ENCODE measurements around the gene SPNS3. TPM values are rescaled to one million over a fixed set of nuclear protein-coding genes. Genes with fewer than 3 reads are reported as not detected.

Gene SPNS3
- total RNA-seq, 2 experiments from 2014 or later: 51.2 to 54.6 TPM

- POLR2A ChIA-PET: interaction anchor here (0.6 kb wide), 1 partner anchor 502 kb away, joined by 3 read pairs; no protein-coding TSS in a partner anchor
- peak; percentile 69 for DNase-seq (ENCODE audit: low spot score)
Measured at GRCh38 chr17:4497101-4497824, 63.5 kb downstream of the SPNS3 start.

GRCh38 chr17:4498461-4499397 lies 65.0 kb downstream of the SPNS3 start, which contains the start of gene SPNS2:
SPNS2 (plus strand) TSS chr17:4498881; CDS start chr17:4499048, 167 bp downstream.
- H3K4me1 ChIP-seq (ENCODE audit: insufficient read depth, low read length, poor library complexity, severe bottlenecking): peaks cover 44% of the 10 kb centered on the region
- ChIA-PET CTCF (ENCODE audit: unreplicated experiment) (no interaction called here), POLR2A (interaction anchor here (0.6 to 1.2 kb wide), 3 partner anchors 17 to 69 kb away, joined by 3 to 5 read pairs (median 4); no protein-coding TSS in a partner anchor)
- BruUV-seq (replicated peaks): no TSS peak
- TF ChIP-seq EZH2phosphoT487 (IDR thresholded peaks at IDR 0.05; ENCODE audit: borderline replicate concordance, low read depth, low read length): no peak
- TF ChIP-seq, protein P1, sequence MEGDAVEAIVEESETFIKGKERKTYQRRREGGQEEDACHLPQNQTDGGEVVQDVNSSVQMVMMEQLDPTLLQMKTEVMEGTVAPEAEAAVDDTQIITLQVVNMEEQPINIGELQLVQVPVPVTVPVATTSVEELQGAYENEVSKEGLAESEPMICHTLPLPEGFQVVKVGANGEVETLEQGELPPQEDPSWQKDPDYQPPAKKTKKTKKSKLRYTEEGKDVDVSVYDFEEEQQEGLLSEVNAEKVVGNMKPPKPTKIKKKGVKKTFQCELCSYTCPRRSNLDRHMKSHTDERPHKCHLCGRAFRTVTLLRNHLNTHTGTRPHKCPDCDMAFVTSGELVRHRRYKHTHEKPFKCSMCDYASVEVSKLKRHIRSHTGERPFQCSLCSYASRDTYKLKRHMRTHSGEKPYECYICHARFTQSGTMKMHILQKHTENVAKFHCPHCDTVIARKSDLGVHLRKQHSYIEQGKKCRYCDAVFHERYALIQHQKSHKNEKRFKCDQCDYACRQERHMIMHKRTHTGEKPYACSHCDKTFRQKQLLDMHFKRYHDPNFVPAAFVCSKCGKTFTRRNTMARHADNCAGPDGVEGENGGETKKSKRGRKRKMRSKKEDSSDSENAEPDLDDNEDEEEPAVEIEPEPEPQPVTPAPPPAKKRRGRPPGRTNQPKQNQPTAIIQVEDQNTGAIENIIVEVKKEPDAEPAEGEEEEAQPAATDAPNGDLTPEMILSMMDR (conservative IDR thresholded peaks at IDR 0.05; ENCODE audit: low read length): peak; percentile 29; the same call in 1 of the 2 replicates
- intact Hi-C loops (cut with micrococcal nuclease; ENCODE audit: unreplicated experiment): no loop called here
- H3K4me3 ChIP-seq (ENCODE audit: low read depth, low read length, poor library complexity, severe bottlenecking): peak within 1 kb of the TSS; percentile 52
- no peak within 1 kb of the TSS for H3K27ac ChIP-seq (ENCODE audit: low read depth, low read length, poor library complexity, severe bottlenecking)
- H3K36me3 ChIP-seq (ENCODE audit: insufficient read depth, low read length): no peaks in the 10 kb centered on the region
- no peaks in the 10 kb centered on the region for H3K9me2 ChIP-seq (ENCODE audit: insufficient read depth, low read length)
- H4K20me1 ChIP-seq (ENCODE audit: insufficient read depth, low read length): no peaks in the 10 kb centered on the region
- H3K9me3 ChIP-seq (ENCODE audit: low read length): no peaks in the 10 kb centered on the region
- H3K4me2 ChIP-seq (ENCODE audit: low read length): peak within 1 kb of the TSS; percentile 60
- H2AFZ ChIP-seq (ENCODE audit: low read length): peak within 1 kb of the TSS; percentile 9; the same call in 1 of the 2 replicates
- peak; percentile 85 for DNase-seq (ENCODE audit: low spot score)
- H3K79me2 ChIP-seq (ENCODE audit: insufficient read depth, low read depth, low read length): no peaks in the 10 kb centered on the region

More at GRCh38 chr17:4497101-4497824, 63.5 kb downstream of the SPNS3 start:
- peak overlapping the region; percentile 13 for H3K4me3 ChIP-seq (ENCODE audit: low read depth, low read length, poor library complexity, severe bottlenecking)
- no peaks in the 10 kb centered on the region for H3K79me2 ChIP-seq (ENCODE audit: insufficient read depth, low read depth, low read length)
- H3K27ac ChIP-seq (ENCODE audit: low read depth, low read length, poor library complexity, severe bottlenecking): peak overlapping the region; percentile 26
- H3K4me2 ChIP-seq (ENCODE audit: low read length): peak overlapping the region; percentile 54
- H4K20me1 ChIP-seq (ENCODE audit: insufficient read depth, low read length): no peaks in the 10 kb centered on the region
- no peak overlapping the region for H2AFZ ChIP-seq (ENCODE audit: low read length)
- no peaks in the 10 kb centered on the region for H3K9me3 ChIP-seq (ENCODE audit: low read length)
- no peaks in the 10 kb centered on the region for H3K36me3 ChIP-seq (ENCODE audit: insufficient read depth, low read length)
- no TSS peak for BruUV-seq (replicated peaks)
- CTCF ChIA-PET (ENCODE audit: unreplicated experiment): no interaction called here
- intact Hi-C loops (cut with micrococcal nuclease; ENCODE audit: unreplicated experiment): loop anchor here (1.0 kb wide), 1 partner anchor 77 kb away; no protein-coding TSS in a partner anchor
- peaks cover 54% of the 10 kb centered on the region for H3K4me1 ChIP-seq (ENCODE audit: insufficient read depth, low read length, poor library complexity, severe bottlenecking)
- H3K9me2 ChIP-seq (ENCODE audit: insufficient read depth, low read length): no peaks in the 10 kb centered on the region
- TF ChIP-seq EZH2phosphoT487 (IDR thresholded peaks at IDR 0.05; ENCODE audit: borderline replicate concordance, low read depth, low read length): no peak
- TF ChIP-seq, protein P1 (conservative IDR thresholded peaks at IDR 0.05; ENCODE audit: low read length): no peak

Data from OCI-LY7 (cell line).